ENCODE data around the gene C9orf85.
"Not testable (repeated sequence)": the region's sequence is repeated elsewhere in the genome, so short reads cannot be mapped to it uniquely, and the experiment has no call there.

C9orf85 gene

GRCh38 chr9:71896761-71897160, 14.7 kb upstream of the C9orf85 start:
- Mint-ChIP-seq H3K27me3 (ENCODE audit: low read depth) (no peaks in the 10 kb centered on the region), H3K4me1 (peaks cover 19% of the 10 kb centered on the region), H3K36me3 (ENCODE audit: low read depth) (peaks cover 19% of the 10 kb centered on the region), H3K27ac (no peak overlapping the region), H3K4me3 (no peak overlapping the region), H3K9me3 (no peaks in the 10 kb centered on the region)
- TF ChIP-seq CTCF (IDR thresholded peaks at IDR 0.05; ENCODE audit: unreplicated experiment in 3 of 3), result no peak

- Mint-ChIP-seq H3K4me1 (peaks cover 19% of the 10 kb centered on the region), H3K9me3 (no peaks in the 10 kb centered on the region), H3K27me3 (ENCODE audit: low read depth) (no peaks in the 10 kb centered on the region), H3K4me3 (no peak overlapping the region), H3K36me3 (ENCODE audit: low read depth) (peaks cover 20% of the 10 kb centered on the region), H3K27ac (no peak overlapping the region)
- TF ChIP-seq CTCF (IDR thresholded peaks at IDR 0.05; ENCODE audit: unreplicated experiment in 3 of 3), result no peak
Observed at GRCh38 chr9:71897577-71897976, 13.9 kb upstream of the C9orf85 start.

GRCh38 chr9:71898756-71899155, 12.7 kb upstream of the C9orf85 start:
- not testable (repeated sequence) for H3K27me3 Mint-ChIP-seq (ENCODE audit: low read depth); H3K4me3 Mint-ChIP-seq; H3K27ac Mint-ChIP-seq; H3K9me3 Mint-ChIP-seq
- H3K4me1 Mint-ChIP-seq, result peaks cover 19% of the 10 kb centered on the region
- H3K36me3 Mint-ChIP-seq (ENCODE audit: low read depth), result peaks cover 14% of the 10 kb centered on the region

- no peaks in the 10 kb centered on the region for H3K9me3 Mint-ChIP-seq
- H3K36me3 Mint-ChIP-seq (ENCODE audit: low read depth), result peaks cover 24% of the 10 kb centered on the region
- no peak overlapping the region for H3K4me3 Mint-ChIP-seq
- peaks cover 12% of the 10 kb centered on the region for H3K4me1 Mint-ChIP-seq
- TF ChIP-seq CTCF (IDR thresholded peaks at IDR 0.05; ENCODE audit: unreplicated experiment in 3 of 3), result no peak
- no peaks in the 10 kb centered on the region for H3K27me3 Mint-ChIP-seq (ENCODE audit: low read depth)
- H3K27ac Mint-ChIP-seq, result no peak overlapping the region
Observed at GRCh38 chr9:71901695-71902597, 9.5 kb upstream of the C9orf85 start.

- Mint-ChIP-seq H3K27ac (no peak overlapping the region), H3K36me3 (ENCODE audit: low read depth) (peaks cover 20% of the 10 kb centered on the region), H3K4me3 (no peak overlapping the region), H3K4me1 (peaks cover 16% of the 10 kb centered on the region), H3K27me3 (ENCODE audit: low read depth) (no peaks in the 10 kb centered on the region), H3K9me3 (no peaks in the 10 kb centered on the region)
- TF ChIP-seq CTCF (IDR thresholded peaks at IDR 0.05; ENCODE audit: unreplicated experiment in 3 of 3), result no peak
Observed at GRCh38 chr9:71904076-71904475, 7.4 kb upstream of the C9orf85 start.

GRCh38 chr9:71908825-71909224, 2.6 kb upstream of the C9orf85 start:
- no peaks in the 10 kb centered on the region for H3K9me3 Mint-ChIP-seq
- peak overlapping the region; percentile 81 to 98 (median 95) for H3K27ac Mint-ChIP-seq

More at GRCh38 chr9:71908825-71909224, 2.6 kb upstream of the C9orf85 start:
- TF ChIP-seq CTCF (IDR thresholded peaks at IDR 0.05; ENCODE audit: unreplicated experiment in 3 of 3), result no peak
- peaks cover 49% of the 10 kb centered on the region for H3K4me1 Mint-ChIP-seq
- peaks cover 15% of the 10 kb centered on the region for H3K36me3 Mint-ChIP-seq (ENCODE audit: low read depth)
- peak overlapping the region; percentile 97 to 99 (median 98) for H3K4me3 Mint-ChIP-seq
- no peaks in the 10 kb centered on the region for H3K27me3 Mint-ChIP-seq (ENCODE audit: low read depth)
